ENCODE data around the gene KRT82.

DNA sequence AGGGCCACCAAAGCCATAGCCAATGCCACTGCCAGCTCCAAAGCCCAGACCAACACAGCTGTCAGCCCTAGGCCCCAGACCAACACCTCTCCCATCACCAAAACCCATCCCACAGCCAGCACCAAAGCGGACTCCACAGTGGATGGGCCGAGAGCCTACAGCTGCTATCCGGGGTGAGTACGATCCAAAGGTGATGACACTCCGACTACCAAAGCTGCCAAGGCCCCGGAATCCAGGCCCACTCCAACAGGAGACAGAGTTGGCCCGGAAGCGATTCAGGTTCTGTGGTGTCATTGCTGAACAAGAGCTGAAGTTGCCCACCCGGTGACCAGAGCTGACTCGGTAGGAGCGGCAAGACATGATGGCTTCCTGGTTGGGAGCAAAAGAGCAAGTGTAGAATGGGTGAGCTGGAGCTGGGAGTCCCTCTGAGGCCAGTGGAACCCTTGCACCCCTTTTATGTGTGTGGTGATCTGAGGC, 20.9 kb downstream of the KRT82 start, which contains the start of gene KRT84:
- TF ChIP-seq POLR2AphosphoS5 (IDR thresholded peaks at IDR 0.05) (no peak), POLR2A (IDR thresholded peaks at IDR 0.05) (no peak)
- TF ChIP-seq, protein P1, sequence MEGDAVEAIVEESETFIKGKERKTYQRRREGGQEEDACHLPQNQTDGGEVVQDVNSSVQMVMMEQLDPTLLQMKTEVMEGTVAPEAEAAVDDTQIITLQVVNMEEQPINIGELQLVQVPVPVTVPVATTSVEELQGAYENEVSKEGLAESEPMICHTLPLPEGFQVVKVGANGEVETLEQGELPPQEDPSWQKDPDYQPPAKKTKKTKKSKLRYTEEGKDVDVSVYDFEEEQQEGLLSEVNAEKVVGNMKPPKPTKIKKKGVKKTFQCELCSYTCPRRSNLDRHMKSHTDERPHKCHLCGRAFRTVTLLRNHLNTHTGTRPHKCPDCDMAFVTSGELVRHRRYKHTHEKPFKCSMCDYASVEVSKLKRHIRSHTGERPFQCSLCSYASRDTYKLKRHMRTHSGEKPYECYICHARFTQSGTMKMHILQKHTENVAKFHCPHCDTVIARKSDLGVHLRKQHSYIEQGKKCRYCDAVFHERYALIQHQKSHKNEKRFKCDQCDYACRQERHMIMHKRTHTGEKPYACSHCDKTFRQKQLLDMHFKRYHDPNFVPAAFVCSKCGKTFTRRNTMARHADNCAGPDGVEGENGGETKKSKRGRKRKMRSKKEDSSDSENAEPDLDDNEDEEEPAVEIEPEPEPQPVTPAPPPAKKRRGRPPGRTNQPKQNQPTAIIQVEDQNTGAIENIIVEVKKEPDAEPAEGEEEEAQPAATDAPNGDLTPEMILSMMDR (IDR thresholded peaks at IDR 0.05 in 8 of 11, conservative IDR thresholded peaks at IDR 0.05 in 3 of 11) = no peak

Data from spleen (tissue), 7 donors.